Measurements from ENCODE around the gene TRIM27. TPM values are rescaled to one million over a fixed set of nuclear protein-coding genes. Genes with fewer than 3 reads are reported as not detected.
"Not testable (repeated sequence)": the region's sequence is repeated elsewhere in the genome, so short reads cannot be mapped to it uniquely, and the experiment has no call there.

Gene TRIM27
- total RNA-seq, 4 donors from 2014 or later, result 30.0 to 48.0 (median 40.2) TPM

GRCh38 chr6:28880894-28881780 is 42.6 kb downstream of the TRIM27 start:
- WGBS, result 6% methylated on average over 28 of the region's 28 CpGs
- H3K27ac ChIP-seq, result no peak overlapping the region
- no peak for DNase-seq (ENCODE audit: low spot score in 2 of 2)

GRCh38 chr6:28880519-28880893 is 43.3 kb downstream of the TRIM27 start:
- 53% methylated on average over 7 of the region's 7 CpGs for WGBS
- DNase-seq (ENCODE audit: low spot score in 2 of 2), result no peak
- no peaks in the 10 kb centered on the region for H3K9me3 ChIP-seq
- no peak overlapping the region for H3K27ac ChIP-seq
- H3K4me1 ChIP-seq, result no peaks in the 10 kb centered on the region
- H3K36me3 ChIP-seq, result no peaks in the 10 kb centered on the region
- H3K4me3 ChIP-seq, result peak overlapping the region; percentile 46
- peaks cover 29% of the 10 kb centered on the region for H3K27me3 ChIP-seq
- TF ChIP-seq CTCF (IDR thresholded peaks at IDR 0.05) (no peak), POLR2AphosphoS5 (IDR thresholded peaks at IDR 0.05) (no peak), EP300 (IDR thresholded peaks at IDR 0.05) (no peak), POLR2A (IDR thresholded peaks at IDR 0.05) (no peak)

More at GRCh38 chr6:28880894-28881780, 42.6 kb downstream of the TRIM27 start:
- Histone ChIP-seq H3K9me3 (no peaks in the 10 kb centered on the region), H3K27me3 (peaks cover 28% of the 10 kb centered on the region), H3K36me3 (no peaks in the 10 kb centered on the region), H3K4me1 (no peaks in the 10 kb centered on the region), H3K4me3 (peak overlapping the region; percentile 46)
- TF ChIP-seq CTCF (IDR thresholded peaks at IDR 0.05) (no peak), EP300 (IDR thresholded peaks at IDR 0.05) (no peak), POLR2A (IDR thresholded peaks at IDR 0.05) (no peak), POLR2AphosphoS5 (IDR thresholded peaks at IDR 0.05) (peak in 1 of 3 donors; percentile 52)

- H3K27me3 ChIP-seq, result peaks cover 28% of the 10 kb centered on the region
- no peaks in the 10 kb centered on the region for H3K4me1 ChIP-seq
- TF ChIP-seq POLR2AphosphoS5 (IDR thresholded peaks at IDR 0.05) (no peak), POLR2A (IDR thresholded peaks at IDR 0.05) (no peak), CTCF (IDR thresholded peaks at IDR 0.05) (no peak), EP300 (IDR thresholded peaks at IDR 0.05) (no peak)
- 36% methylated on average over 1 of the region's 1 CpG for WGBS
- DNase-seq (ENCODE audit: low spot score in 2 of 2), result no peak
- H3K27ac ChIP-seq, result no peak overlapping the region
- no peaks in the 10 kb centered on the region for H3K9me3 ChIP-seq
- H3K36me3 ChIP-seq, result no peaks in the 10 kb centered on the region
- no peak overlapping the region for H3K4me3 ChIP-seq
Observed at GRCh38 chr6:28876710-28877109, 47.1 kb downstream of the TRIM27 start.

- H3K27ac ChIP-seq, result no peak overlapping the region
- DNase-seq (ENCODE audit: low spot score in 2 of 2), result no peak
- TF ChIP-seq EP300 (IDR thresholded peaks at IDR 0.05) (no peak), POLR2AphosphoS5 (IDR thresholded peaks at IDR 0.05) (no peak), POLR2A (IDR thresholded peaks at IDR 0.05) (no peak), CTCF (IDR thresholded peaks at IDR 0.05) (no peak)
- no peaks in the 10 kb centered on the region for H3K4me1 ChIP-seq
- no peaks in the 10 kb centered on the region for H3K9me3 ChIP-seq
- H3K36me3 ChIP-seq, result no peaks in the 10 kb centered on the region
- peaks cover 28% of the 10 kb centered on the region for H3K27me3 ChIP-seq
- H3K4me3 ChIP-seq, result no peak overlapping the region
- 51% methylated on average over 6 of the region's 6 CpGs for WGBS
Observed at GRCh38 chr6:28875191-28875747, 48.5 kb downstream of the TRIM27 start.

- not testable (repeated sequence) for H3K9me3 ChIP-seq; DNase-seq (ENCODE audit: low spot score in 2 of 2); H3K36me3 ChIP-seq; H3K27ac ChIP-seq; H3K4me1 ChIP-seq; H3K4me3 ChIP-seq
- peaks cover 25% of the 10 kb centered on the region for H3K27me3 ChIP-seq
- WGBS, result 87% methylated on average over 11 of the region's 28 CpGs
Observed at GRCh38 chr6:28872157-28872817, 51.5 kb downstream of the TRIM27 start.
